Endothelial cell (in vitro differentiated cells): ENCODE measurements around the gene CDH15. TPM values are rescaled to one million over a fixed set of nuclear protein-coding genes. Genes with fewer than 3 reads are reported as not detected.

Experiments
- DNase-seq: peaks from one replicate; pipeline ENCODE4 v3.0.0; 2021; ENCODE audit warnings: low spot score
- H3K27ac Mint-ChIP-seq: one replicate; pipeline ENCODE4 v1.8.0; 2021; ENCODE audit warnings: mixed read lengths, inconsistent platforms; ENCODE audit not compliant: unreplicated experiment
- H3K27me3 Mint-ChIP-seq: one replicate; pipeline ENCODE4 v1.8.0; 2021; ENCODE audit warnings: mild to moderate bottlenecking, moderate library complexity, mixed read lengths, inconsistent platforms; ENCODE audit not compliant: unreplicated experiment
- H3K36me3 Mint-ChIP-seq: one replicate; pipeline ENCODE4 v1.8.0; 2021; ENCODE audit warnings: mild to moderate bottlenecking, low read depth, mixed read lengths, inconsistent platforms; ENCODE audit not compliant: unreplicated experiment
- H3K4me1 Mint-ChIP-seq: one replicate; pipeline ENCODE4 v1.8.0; 2021; ENCODE audit warnings: mild to moderate bottlenecking, mixed read lengths, inconsistent platforms; ENCODE audit not compliant: unreplicated experiment
- H3K4me3 Mint-ChIP-seq: one replicate; pipeline ENCODE4 v1.8.0; 2021; ENCODE audit warnings: mild to moderate bottlenecking, mixed read lengths, inconsistent platforms; ENCODE audit not compliant: unreplicated experiment
- H3K9me3 Mint-ChIP-seq: one replicate; pipeline ENCODE4 v1.8.0; 2021; ENCODE audit warnings: mixed read lengths, inconsistent platforms; ENCODE audit not compliant: unreplicated experiment
- total RNA-seq: library from RNA; stranded (reverse); fragmentation: NEBNext Ultra II Directional; extraction: Animal tissue kit (Norgen Biotek cat#: 25700); gene quantifications from one replicate; pipeline ENCODE4 v1.2.1, GENCODE V29; 2021; ENCODE audit not compliant: unreplicated experiment
- TF ChIP-seq, protein P1 (sequence below): fragments of 200-600 bp; sonication (generic); IDR thresholded peaks from one replicate; pipeline ENCODE4 v1.5.0; 2021; ENCODE audit warnings: antibody characterized with exemption; ENCODE audit not compliant: unreplicated experiment

Gene CDH15
- total RNA-seq, 1 donor from 2014 or later = not detected

DNA sequence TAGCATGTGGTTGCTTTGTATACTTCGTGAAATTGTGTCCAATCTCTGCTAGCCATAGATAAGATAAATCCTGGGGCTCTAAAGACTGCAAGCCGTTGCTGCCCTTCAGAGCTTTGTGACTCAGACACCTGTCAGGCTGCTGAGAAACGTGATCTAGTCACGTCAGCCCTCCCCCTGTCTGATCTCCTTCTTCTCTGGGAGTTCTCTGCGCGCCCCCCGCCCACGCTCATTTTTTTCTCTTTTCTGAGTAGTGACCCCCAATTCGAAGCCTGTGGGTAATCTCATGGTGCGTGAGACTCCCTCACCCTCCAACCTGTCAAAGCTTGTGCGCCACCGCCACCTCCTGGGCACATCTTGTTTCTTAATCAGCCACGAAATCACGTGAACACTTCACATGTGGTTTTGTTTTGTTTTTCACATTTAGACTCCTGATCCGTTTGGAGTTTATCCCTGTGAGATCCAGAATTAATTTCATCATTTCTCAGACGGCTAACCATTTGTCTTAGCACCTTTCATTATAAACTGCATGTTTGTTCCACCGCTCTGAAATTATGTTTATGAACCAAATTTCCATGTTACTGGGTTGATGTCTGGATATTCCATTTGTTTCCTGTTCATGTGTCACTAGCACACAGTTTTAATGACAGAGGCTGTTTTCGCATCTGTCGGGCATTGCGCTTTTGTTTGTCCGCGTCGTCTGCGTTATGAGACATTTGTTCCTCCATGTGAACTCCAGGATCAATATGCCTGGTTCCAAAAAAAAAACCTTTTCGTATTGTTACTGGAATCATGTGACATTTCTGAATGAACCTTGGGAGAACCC is 45.0 kb downstream of the CDH15 start:
- Mint-ChIP-seq H3K9me3 (no peaks in the 10 kb centered on the region), H3K4me1 (peaks cover 26% of the 10 kb centered on the region), H3K27me3 (peaks cover 4% of the 10 kb centered on the region), H3K27ac (peak overlapping the region; percentile 94), H3K4me3 (peak overlapping the region; percentile 96), H3K36me3 (peaks cover 8% of the 10 kb centered on the region)
- TF ChIP-seq, protein P1, sequence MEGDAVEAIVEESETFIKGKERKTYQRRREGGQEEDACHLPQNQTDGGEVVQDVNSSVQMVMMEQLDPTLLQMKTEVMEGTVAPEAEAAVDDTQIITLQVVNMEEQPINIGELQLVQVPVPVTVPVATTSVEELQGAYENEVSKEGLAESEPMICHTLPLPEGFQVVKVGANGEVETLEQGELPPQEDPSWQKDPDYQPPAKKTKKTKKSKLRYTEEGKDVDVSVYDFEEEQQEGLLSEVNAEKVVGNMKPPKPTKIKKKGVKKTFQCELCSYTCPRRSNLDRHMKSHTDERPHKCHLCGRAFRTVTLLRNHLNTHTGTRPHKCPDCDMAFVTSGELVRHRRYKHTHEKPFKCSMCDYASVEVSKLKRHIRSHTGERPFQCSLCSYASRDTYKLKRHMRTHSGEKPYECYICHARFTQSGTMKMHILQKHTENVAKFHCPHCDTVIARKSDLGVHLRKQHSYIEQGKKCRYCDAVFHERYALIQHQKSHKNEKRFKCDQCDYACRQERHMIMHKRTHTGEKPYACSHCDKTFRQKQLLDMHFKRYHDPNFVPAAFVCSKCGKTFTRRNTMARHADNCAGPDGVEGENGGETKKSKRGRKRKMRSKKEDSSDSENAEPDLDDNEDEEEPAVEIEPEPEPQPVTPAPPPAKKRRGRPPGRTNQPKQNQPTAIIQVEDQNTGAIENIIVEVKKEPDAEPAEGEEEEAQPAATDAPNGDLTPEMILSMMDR = peak; percentile 34
- peak; percentile 74 for DNase-seq

DNA sequence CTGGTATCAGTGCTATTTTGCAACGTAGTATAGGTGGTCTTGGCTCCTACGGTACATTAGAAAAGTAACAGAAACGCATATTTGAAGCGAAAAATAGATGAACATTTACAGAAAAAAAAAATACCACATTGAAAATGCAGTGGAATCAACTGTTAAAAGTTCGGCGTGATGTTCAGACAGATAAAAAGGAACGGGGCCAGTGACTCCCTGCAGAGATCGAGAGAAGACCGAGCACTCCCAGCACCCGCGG is 45.5 kb downstream of the CDH15 start:
- Mint-ChIP-seq H3K27me3 (peaks cover 4% of the 10 kb centered on the region), H3K4me1 (peaks cover 30% of the 10 kb centered on the region), H3K27ac (peak overlapping the region; percentile 94), H3K4me3 (peak overlapping the region; percentile 96), H3K36me3 (peaks cover 12% of the 10 kb centered on the region), H3K9me3 (no peaks in the 10 kb centered on the region)
- DNase-seq = no peak
- TF ChIP-seq, protein P1 = no peak

DNA sequence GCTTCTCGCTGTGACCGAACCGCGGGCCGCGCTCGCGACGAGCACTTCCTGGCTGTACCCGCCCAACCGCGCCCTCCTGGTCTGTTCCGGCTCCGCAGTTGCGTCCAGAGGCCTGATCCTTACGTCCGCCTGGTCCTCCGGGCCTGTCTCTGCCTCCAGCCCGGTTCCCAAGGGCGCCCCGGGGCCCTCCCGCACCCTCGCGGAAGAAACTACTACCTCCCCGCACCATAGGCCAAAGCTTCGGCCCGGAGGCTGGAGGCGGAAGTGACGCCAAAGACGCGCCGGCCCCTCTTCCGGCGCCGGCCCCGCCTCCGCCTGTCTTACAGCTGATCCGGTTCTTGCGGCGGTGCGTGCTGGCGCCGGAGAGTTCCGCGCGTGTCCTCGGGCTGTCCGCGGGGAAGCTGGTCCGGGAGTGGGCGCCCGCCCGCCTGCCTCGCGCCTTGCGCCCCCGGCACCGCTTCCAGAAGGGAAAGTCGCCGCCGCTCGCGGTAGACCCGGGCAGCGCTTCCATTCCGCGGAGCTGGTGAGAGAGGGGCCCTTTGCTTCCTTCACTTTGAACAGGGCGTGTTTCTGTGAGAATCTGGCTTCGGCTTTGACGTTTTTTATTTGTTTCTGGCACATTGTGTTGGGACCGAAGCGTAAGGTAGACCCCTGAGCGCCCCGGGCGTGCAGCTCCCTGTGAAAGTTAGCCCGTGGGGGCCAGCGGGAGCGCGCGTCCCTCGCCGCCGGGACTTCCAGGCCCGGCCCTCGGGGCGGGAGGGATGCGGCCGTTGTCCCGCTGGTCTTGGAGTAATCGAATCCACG is 46.0 kb downstream of the CDH15 start, which contains the start of gene ZNF778:
Gene ZNF778 (plus strand): TSS at position 316 of the 804 bp plus-strand sequence. CDS start 3,425 bp downstream, outside the sequence.
- Mint-ChIP-seq H3K4me3 (peak within 1 kb of the TSS; percentile 96), H3K27me3 (peaks cover 4% of the 10 kb centered on the region), H3K27ac (peak within 1 kb of the TSS; percentile 94), H3K36me3 (peaks cover 17% of the 10 kb centered on the region), H3K9me3 (no peaks in the 10 kb centered on the region), H3K4me1 (peaks cover 30% of the 10 kb centered on the region)
- DNase-seq = peak; percentile 75
- TF ChIP-seq, protein P1 = no peak

DNA sequence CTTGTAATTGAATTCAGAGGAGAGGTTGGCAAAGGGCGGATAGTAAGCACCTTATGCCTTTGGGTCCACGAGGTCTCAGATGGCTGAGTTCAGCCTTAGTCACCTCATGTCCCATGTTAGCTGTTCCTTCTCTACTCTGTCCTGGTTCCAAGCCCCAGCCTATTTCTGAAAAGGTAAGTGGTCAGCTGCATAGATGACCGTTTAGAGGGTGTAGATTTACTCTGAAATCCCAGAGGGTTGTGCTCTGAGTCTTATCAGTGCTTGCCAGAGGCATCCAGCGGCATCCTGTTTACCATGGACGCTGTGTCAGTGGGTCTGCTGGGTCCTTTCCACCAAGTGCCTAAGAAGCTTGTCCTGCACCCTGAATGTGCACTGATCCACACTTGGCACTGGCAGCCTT is 47.8 kb downstream of the CDH15 start:
- Mint-ChIP-seq H3K4me3 (peak overlapping the region; percentile 88), H3K4me1 (peaks cover 30% of the 10 kb centered on the region), H3K27me3 (peaks cover 4% of the 10 kb centered on the region), H3K27ac (peak overlapping the region; percentile 84), H3K36me3 (peaks cover 28% of the 10 kb centered on the region), H3K9me3 (no peaks in the 10 kb centered on the region)
- TF ChIP-seq, protein P1 = no peak
- DNase-seq = peak; percentile 48

GRCh38 chr16:89221604-89222003 is 50.1 kb downstream of the CDH15 start:
- Mint-ChIP-seq H3K36me3 (peaks cover 46% of the 10 kb centered on the region), H3K9me3 (peaks cover 7% of the 10 kb centered on the region), H3K4me1 (peaks cover 26% of the 10 kb centered on the region), H3K4me3 (peak overlapping the region; percentile 18), H3K27ac (peak overlapping the region; percentile 11), H3K27me3 (peaks cover under 1% of the 10 kb centered on the region)
- TF ChIP-seq, protein P1 = no peak
- no peak for DNase-seq
